GM21515 (cell line): ENCODE measurements around the gene NOL3.

Experiments used
- ATAC-seq: cut with Tn5 transposase; IDR thresholded peaks from one replicate; pipeline ENCODE4 v1.9.1; 2021; ENCODE audit not compliant: unreplicated experiment

Gene NOL3

DNA sequence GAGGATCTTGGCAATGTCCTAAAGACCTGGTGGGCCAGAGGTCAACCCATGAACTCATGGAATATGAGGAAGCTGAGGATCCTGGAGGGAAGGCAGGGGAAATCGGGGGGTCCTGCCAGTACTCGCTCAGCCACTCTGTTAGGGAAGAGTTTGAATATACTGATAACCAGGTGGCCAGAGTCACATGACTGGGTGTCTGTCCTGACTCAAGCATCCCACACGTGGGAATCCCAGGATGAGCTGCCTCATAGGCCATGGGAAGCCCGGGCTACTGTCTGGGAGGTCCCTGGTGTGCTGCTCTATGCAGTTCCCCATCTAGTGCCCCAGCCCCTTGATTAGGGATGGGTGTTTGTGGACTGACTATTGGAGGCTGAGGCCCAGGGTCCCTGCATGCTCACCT lies 18.0 kb downstream of the NOL3 start:
- no peak for ATAC-seq

GRCh38 chr16:67188798-67189197 lies 18.5 kb downstream of the NOL3 start:
- ATAC-seq: no peak

GRCh38 chr16:67190041-67190440 lies 19.7 kb downstream of the NOL3 start, which contains the start of gene EXOC3L1:
EXOC3L1 (minus strand) TSS chr16:67190136; CDS start chr16:67189676, 460 bp downstream.
- ATAC-seq: no peak

GRCh38 chr16:67190448-67191399 lies 20.4 kb downstream of the NOL3 start:
- no peak for ATAC-seq

DNA sequence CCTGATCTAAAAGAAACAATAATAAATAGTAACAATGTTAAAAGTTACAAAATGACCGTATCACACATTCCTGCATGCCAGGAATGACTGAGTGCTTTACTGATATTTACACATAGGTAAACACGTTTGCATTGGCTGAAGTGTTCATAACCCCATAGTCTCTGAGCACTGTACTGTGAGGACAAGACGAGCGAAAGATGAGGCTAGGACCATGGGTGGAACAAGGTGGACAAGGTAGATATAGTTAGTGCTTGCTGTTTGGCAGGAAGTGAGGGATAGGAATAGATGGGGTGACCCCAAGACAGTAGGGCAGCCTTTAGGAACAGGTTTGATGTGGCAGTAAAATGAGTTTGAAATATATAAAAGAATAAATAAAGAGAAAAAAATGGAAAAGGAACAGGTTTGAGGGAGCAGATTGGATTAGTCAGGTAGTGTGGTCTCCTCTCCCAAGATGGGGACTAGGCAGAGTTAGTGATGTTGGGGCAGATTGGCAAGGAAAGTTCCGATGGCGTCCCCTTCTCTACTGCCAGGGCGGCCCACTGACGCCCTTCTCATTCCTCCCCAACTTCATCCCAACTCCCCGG lies 21.2 kb downstream of the NOL3 start:
- no peak for ATAC-seq

GRCh38 chr16:67191995-67192681 lies 21.8 kb downstream of the NOL3 start, which contains the start of gene E2F4:
E2F4 (plus strand) TSS chr16:67192155; CDS start chr16:67192228, 73 bp downstream.
- ATAC-seq: peak; percentile 72

DNA sequence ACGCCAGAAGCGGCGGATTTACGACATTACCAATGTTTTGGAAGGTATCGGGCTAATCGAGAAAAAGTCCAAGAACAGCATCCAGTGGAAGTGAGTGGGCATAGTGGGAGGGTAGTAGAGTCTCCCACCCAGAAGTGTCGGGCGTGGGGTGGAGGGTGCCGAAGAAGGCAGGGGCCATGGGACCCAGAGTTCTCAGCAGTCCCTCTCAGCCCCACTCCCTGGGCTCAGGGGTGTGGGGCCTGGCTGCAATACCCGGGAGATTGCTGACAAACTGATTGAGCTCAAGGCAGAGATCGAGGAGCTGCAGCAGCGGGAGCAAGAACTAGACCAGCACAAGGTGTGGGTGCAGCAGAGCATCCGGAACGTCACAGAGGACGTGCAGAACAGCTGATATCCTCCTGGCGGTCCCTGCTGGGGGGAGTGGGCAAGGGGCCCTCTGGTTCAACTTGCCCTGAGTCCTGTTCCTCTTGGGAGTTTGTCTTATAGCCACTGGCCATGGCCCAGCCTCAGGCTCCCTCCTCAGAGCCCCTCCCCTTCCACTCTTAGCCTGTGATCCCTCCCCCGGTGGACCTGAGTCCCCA lies 22.5 kb downstream of the NOL3 start:
- ATAC-seq: no peak

DNA sequence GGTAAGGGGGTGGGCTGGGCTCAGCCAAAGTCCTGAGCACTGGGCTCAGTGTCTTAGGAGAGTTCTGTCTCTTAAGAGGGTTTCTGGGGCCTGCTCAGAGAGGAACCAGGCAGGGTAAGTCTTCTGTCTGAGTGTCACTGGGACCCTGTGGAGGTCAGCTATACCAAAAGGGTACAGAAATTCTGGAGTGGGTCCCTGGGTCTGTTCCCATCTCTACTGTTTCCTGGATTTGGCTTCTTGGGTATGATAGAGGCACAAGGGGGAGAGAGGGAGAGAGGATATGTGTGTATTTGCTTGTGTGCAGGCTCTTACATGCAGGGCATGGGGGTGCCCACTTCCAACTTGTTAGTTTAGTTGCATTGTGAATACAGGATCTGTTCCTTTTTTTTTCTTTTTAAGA lies 23.2 kb downstream of the NOL3 start:
- no peak for ATAC-seq

DNA sequence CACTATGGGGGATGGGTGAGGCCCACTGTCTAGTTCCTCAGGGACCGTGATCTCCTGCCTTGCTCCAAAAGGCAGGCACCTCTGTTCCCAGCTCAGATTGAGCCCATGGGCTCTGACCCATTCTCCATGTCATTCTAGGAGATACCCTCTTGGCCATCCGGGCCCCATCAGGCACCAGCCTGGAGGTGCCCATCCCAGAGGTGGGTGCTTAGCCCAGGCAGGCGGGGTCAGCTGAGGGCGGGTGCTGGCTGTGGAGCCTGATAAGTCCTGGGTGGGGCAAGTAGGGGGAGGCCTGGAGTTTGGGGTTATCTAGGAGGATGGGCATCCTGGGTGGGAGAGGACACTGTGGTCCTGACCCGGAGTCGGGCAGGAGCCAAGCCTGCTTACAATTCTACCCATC lies 23.9 kb downstream of the NOL3 start:
- ATAC-seq: no peak

DNA sequence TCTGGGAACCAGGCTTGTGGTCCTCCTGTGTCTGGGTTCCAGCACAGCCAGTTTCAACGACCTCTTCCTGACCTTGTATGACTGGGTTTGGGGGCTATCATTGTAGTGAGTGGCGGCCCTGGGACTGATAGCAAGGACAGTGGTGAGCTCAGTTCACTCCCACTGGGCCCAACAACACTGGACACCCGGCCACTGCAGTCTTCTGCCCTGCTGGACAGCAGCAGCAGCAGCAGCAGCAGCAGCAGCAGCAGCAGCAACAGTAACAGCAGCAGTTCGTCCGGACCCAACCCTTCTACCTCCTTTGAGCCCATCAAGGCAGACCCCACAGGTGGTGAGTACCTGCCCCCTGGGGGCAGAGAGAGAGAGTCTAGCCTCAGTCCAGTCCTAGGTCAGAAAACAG lies 25.3 kb downstream of the NOL3 start:
- ATAC-seq: no peak

DNA sequence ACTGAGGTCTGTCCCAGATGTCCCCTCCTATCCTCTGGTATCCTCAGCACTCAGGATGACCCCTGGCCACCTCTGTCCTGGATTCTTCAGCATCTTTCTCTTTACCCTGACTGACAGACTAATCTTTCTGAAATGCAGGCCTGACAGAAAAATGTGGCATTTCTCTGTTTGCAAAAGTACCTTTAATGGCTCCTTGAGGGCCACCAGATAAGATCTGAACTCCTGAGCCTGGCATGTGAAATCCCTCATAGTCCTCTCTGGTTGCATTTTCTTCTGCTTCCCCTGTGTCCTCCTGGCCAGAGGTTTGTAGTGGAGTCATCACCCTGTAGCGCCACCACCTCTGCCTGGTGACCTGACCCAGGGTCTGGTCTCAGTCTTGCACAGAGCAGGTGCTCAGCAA lies 26.5 kb downstream of the NOL3 start:
- ATAC-seq: no peak

- no peak for ATAC-seq
Observed at GRCh38 chr16:67197704-67198103, 27.4 kb downstream of the NOL3 start.

DNA sequence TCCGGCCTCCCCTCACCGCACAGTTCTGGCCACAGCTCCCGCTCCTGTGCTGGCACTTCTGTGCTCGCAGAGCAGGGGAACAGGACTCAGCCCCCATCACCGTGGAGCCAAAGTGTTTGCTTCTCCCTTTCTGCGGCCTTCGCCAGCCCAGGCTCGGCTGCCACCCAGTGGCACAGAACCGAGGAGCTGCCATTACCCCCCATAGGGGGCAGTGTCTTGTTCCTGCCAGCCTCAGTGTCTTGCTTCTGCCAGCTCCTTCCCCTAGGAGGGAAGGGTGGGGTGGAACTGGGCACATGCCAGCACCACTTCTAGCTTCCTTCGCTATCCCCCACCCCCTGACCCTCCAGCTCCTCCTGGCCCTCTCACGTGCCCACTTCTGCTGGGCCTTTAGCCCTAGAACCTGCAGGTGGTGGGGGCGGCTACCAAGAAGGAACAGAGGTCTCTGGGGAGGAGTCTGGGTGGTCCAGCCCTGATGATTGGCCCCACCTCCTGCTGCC lies 27.9 kb downstream of the NOL3 start:
- ATAC-seq: no peak

- ATAC-seq: no peak
Observed at GRCh38 chr16:67199011-67199807, 28.9 kb downstream of the NOL3 start, which contains the start of gene ELMO3. ELMO3 (plus strand) TSS chr16:67199131; CDS start chr16:67199327, 196 bp downstream.

GRCh38 chr16:67199808-67200198 lies 29.5 kb downstream of the NOL3 start:
- ATAC-seq: no peak

- no peak for ATAC-seq
Observed at GRCh38 chr16:67200491-67200890, 30.2 kb downstream of the NOL3 start.

DNA sequence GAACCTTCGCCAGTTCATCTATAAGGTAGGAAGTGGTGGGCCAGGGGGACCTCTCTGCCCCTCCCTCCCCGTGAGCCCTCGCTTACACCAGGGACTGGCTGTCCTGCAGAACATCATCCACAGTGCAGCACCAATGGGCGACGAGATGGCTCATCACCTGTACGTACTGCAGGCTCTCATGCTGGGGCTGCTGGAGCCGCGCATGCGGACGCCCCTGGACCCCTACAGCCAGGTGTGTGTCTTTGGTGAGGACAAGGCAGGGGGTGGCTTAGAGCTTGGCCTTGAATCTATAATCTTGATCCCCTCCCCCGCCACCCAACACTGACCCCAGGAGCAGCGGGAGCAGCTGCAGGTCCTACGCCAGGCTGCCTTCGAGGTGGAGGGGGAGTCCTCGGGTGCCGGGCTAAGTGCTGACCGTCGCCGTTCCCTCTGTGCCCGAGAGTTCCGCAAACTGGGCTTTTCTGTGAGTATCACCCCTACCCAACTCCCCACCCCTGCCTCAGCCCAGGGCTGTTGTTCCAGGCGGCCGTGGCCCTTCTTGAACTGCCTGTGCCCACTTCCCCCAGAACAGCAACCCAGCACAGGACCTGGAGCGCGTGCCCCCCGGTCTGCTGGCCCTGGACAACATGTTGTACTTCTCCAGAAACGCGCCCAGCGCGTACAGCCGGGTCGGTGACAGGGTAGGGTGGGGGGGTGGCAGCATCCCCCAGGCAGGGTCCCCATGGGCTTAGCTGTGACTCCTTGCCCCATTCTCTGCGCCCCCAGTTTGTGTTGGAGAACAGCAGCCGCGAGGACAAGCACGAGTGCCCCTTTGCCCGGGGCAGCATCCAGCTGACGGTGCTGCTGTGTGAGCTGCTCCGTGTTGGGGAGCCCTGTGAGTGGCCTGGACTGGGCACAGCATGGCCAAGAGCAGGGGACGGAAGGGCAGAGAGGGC lies 31.3 kb downstream of the NOL3 start:
- no peak for ATAC-seq

GRCh38 chr16:67202426-67202825 lies 32.1 kb downstream of the NOL3 start:
- ATAC-seq: no peak

GRCh38 chr16:67202956-67203493 lies 32.7 kb downstream of the NOL3 start:
- no peak for ATAC-seq
